ENCODE results near the gene KLHL8. TPM values are rescaled to one million over a fixed set of nuclear protein-coding genes. Genes with fewer than 3 reads are reported as not detected.

The KLHL8 gene
- total RNA-seq, 1 donor = 10.1 TPM

DNA sequence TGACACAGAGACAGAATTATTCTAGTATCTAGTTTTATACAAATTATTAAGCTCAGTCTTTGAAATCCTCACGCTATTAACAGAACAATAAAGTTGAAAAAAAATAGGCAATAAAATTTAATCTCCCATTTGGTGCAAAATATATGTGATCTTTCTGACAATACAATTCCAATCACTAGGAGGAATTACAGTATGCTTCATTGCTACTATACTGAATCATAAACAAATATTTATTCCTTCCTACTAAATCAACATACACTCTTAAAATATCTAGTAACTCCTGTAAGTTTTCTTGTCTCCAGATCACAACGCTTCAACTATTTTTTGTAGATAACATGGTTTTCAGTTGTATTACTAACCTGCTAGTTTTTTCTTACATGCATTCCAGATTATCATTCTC, 45.7 kb downstream of the KLHL8 start:
- no peak overlapping the region for H3K4me3 ChIP-seq (ENCODE audit: low read depth, low read length)
- no peak for DNase-seq (ENCODE audit: low read depth)
- TF ChIP-seq, protein P1, sequence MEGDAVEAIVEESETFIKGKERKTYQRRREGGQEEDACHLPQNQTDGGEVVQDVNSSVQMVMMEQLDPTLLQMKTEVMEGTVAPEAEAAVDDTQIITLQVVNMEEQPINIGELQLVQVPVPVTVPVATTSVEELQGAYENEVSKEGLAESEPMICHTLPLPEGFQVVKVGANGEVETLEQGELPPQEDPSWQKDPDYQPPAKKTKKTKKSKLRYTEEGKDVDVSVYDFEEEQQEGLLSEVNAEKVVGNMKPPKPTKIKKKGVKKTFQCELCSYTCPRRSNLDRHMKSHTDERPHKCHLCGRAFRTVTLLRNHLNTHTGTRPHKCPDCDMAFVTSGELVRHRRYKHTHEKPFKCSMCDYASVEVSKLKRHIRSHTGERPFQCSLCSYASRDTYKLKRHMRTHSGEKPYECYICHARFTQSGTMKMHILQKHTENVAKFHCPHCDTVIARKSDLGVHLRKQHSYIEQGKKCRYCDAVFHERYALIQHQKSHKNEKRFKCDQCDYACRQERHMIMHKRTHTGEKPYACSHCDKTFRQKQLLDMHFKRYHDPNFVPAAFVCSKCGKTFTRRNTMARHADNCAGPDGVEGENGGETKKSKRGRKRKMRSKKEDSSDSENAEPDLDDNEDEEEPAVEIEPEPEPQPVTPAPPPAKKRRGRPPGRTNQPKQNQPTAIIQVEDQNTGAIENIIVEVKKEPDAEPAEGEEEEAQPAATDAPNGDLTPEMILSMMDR (IDR thresholded peaks at IDR 0.05; ENCODE audit: insufficient read depth, low read length) = no peak

DNA sequence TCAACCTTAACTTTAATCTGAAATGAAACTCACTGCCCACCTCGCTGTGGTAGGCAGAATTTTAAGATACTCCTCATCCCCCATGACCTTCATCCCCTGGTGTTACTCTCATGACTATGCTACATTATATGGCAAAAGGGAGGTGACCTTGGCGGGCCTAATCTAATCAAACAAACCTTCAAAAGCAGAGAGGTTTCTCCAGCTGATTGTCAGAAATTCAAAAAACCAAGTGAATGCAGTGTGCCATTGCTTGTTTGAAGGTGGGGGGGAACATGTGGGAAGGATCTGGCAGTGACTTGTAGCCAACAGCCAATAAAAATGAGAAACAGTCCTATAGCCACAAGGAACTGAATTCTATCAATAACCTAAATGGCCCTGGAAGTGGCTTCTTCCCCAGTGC, 48.5 kb downstream of the KLHL8 start:
- no peak for DNase-seq (ENCODE audit: low read depth)
- H3K4me3 ChIP-seq (ENCODE audit: low read depth, low read length) = no peak overlapping the region
- TF ChIP-seq, protein P1 (IDR thresholded peaks at IDR 0.05; ENCODE audit: insufficient read depth, low read length) = no peak

DNA sequence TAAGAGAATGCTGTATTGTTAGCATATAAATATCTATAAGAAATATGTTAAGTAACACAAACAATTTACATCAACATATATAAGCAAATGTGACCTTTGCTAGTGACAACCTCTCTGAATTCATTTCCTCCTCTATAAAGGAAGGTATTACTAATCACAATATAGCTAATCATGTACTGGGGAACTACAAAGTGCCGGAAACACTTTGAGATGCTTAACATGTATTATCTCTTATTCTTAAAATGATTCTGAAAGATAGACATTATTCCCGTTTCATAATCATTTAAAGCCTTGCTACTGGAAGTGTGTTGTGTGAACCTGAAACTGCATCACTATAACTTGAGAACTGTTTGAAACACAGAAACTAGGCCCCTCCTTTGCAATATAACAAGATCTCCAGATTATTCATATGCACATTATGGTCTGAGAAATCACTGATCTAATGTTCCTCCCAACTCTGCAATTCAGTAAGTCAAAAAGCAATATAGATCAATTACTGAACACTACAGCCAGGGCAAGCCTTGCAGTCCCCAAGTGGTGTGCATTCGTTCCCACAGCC, 54.0 kb downstream of the KLHL8 start:
- no peak overlapping the region for H3K4me3 ChIP-seq (ENCODE audit: low read depth, low read length)
- DNase-seq (ENCODE audit: low read depth) = no peak
- TF ChIP-seq, protein P1 (IDR thresholded peaks at IDR 0.05; ENCODE audit: insufficient read depth, low read length) = no peak

DNA sequence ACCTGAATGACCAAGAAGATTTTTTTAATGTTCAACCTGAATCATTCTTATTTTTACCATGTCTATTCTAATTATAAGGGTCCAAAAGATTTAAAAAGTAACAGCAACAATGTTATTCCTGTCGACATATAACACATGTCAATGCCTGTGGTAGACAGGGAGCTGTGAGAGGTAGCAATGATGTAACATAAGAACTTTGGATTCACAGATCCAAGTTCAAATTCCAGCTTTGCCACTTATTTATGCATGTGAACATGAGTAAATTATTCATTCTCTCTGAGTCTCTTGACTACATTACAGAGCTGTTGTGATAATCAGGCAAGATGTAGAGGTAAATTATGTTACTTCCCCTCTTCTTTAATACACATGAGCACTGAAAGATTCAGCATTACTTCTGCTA, 54.5 kb downstream of the KLHL8 start:
- DNase-seq (ENCODE audit: low read depth) = no peak
- TF ChIP-seq, protein P1 (IDR thresholded peaks at IDR 0.05; ENCODE audit: insufficient read depth, low read length) = no peak

DNA sequence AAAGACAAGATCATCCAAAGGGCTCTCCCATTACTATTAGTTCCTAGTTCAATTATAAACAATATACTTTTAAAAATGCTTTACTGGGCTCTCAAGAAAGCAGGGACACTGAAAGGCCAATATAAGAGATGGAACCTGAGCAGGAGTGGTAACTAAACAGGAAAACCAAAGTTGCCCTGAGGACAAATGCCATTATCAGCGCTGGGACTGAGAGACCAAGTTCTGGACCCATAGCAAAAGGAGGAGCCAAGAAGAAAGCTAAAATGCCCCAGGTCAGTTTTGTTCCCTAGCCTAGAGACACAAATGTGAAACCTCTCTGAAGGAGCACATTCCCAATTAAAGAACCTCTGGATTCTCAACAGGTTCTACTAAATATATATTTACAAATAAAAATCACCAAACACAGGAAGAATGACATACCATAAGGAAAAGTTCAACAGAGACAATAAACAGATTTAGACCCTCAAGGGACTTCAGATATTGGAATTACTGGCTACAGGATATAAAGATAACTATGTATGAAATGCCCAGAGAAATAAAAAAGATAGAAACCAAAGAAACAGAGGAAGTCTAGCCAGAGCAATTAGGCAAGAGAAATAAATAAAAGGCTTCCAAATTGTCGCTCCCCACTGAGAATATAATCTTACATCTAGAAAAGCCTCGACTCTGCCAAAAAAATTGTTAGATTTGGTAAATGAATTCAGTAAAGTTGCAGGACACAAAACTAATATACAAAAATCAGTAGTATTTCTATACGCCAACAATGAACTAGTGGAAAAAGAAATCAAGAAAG, 67.1 kb downstream of the KLHL8 start:
- DNase-seq (ENCODE audit: low read depth) = no peak

More for the DNA sequence above, 54.5 kb downstream of the KLHL8 start:
- H3K4me3 ChIP-seq (ENCODE audit: low read depth, low read length) = no peak overlapping the region

DNA sequence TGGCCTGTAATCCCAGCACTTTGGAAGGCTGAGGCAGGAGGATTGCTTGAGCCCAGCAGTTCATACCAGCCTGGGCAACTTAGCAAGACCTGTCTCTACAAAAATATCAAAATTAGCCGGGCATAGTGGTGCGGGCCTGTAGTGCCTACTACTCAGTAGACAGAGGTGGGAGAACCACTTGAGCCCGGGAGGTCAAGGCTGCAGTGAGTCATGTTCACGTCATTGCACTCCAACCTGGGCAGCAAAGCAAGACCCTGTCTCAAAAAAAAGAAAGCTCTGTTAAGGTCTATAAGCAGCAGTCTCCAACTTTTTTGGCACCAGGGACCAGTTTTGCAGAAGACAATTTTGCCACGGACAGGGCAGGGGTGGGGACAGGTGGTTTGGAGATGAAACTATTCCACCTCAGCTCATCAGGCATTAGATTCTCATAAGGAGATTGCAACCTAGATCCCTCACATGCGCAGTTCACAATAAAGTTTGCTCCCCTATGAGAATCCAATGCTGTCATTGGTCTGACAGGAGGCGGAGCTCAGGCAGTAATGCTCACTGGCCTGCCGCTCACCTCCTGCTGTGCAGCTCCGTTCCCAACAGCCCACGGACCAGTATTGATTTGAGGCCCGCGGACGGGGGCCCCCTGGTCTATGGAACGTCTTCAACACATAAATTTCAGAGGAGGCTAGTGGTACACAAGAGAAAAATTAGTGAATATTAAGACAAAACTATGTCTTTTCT, 67.9 kb downstream of the KLHL8 start:
- DNase-seq (ENCODE audit: low read depth) = no peak
- H3K4me3 ChIP-seq (ENCODE audit: low read depth, low read length) = no peak overlapping the region
- TF ChIP-seq, protein P1 (IDR thresholded peaks at IDR 0.05; ENCODE audit: insufficient read depth, low read length) = no peak

More for the DNA sequence above, 67.1 kb downstream of the KLHL8 start:
- H3K4me3 ChIP-seq (ENCODE audit: low read depth, low read length) = no peak overlapping the region
- TF ChIP-seq, protein P1 (IDR thresholded peaks at IDR 0.05; ENCODE audit: insufficient read depth, low read length) = no peak
